ENCODE results near the gene BANP.

DNA sequence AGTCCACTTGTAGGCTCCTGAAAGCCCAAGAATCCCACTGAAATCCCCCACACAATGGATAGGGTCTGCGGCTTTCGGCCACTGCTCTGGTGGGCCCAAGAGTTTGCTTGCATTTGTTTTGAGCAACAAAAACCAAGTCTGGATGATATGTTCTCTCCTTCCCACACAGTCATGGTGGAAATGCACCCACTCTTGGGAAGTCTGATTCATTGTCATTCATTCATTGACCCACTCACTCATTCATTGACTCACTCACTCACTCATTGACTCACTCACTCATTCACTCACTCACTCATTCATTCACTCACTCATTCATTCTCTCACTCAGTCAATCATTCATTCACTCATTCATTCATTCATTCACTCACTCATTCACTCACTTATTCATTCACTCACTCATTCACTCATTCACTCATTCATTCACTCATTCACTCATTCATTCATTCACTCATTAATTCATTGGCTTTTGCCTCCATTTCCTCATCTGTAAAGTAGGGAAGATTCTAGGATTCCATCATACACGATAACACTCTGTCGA, 12.8 kb upstream of the BANP start:
- TF ChIP-seq FOXA1 (IDR thresholded peaks at IDR 0.05) (no peak), ARNT (IDR thresholded peaks at IDR 0.05) (no peak)

All from HEK293T (cell line).